T-helper 2 cell treated with Interferon-gamma antibody and Interleukin-4, amounts not matched to agents 5 μg/mL and 100 μg/mL, for 36 hours (primary cell): Measurements from ENCODE around the gene PGM2L1.
"Not testable (repeated sequence)": the region's sequence is repeated elsewhere in the genome, so short reads cannot be mapped to it uniquely, and the experiment has no call there.

Source experiments
- DNase-seq: peaks from one replicate; pipeline ENCODE4 v3.0.0; 2021; ENCODE audit warnings: low spot score
- H3K27ac Mint-ChIP-seq: one replicate; pipeline ENCODE4 v1.8.0; 2021; ENCODE audit warnings: mild to moderate bottlenecking, mixed read lengths
- H3K27me3 Mint-ChIP-seq: one replicate; pipeline ENCODE4 v1.8.0; 2021; ENCODE audit warnings: low read depth, mixed read lengths
- H3K36me3 Mint-ChIP-seq: one replicate; pipeline ENCODE4 v1.8.0; 2021; ENCODE audit warnings: low read depth, mixed read lengths
- H3K4me1 Mint-ChIP-seq: one replicate; pipeline ENCODE4 v1.8.0; 2021; ENCODE audit warnings: low read depth, mixed read lengths
- H3K4me3 Mint-ChIP-seq: one replicate; pipeline ENCODE4 v1.8.0; 2022; ENCODE audit warnings: mild to moderate bottlenecking, moderate library complexity, mixed read lengths
- H3K9me3 Mint-ChIP-seq: one replicate; pipeline ENCODE4 v1.8.0; 2021; ENCODE audit warnings: mixed read lengths

PGM2L1 gene

DNA sequence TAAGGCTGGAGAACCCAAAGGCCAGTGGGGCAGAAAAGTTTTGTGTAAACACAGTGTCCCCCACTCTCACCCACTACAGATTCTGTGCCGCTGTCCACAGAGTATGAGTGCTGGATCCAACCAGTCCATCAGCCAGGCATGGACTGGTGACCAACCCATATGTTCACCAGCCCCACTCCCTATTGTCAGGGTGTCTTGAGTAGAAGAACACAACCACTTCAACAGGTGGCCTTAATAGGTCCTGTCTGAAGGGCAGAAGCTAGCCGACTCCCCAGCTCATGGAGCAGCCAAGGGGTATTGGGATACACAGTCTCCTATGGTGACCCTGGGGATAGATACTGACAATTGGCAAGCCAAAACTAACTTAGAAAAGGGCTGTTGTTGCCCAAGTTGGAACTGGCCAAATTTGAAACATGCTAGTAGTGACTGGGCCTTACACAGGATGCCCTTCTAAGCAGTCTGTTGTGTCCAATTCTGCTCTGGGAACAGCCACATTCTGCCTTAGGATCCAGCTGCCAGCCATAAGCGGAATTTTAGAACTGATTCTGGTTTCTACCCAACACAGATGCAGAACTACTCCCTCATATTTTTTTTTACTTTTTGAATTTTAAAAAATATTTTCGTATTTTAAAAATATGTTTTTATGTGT lies 19.8 kb upstream of the PGM2L1 start:
- no peak for DNase-seq
- Mint-ChIP-seq H3K27ac (peak overlapping the region; percentile 71), H3K4me3 (no peak overlapping the region)

DNA sequence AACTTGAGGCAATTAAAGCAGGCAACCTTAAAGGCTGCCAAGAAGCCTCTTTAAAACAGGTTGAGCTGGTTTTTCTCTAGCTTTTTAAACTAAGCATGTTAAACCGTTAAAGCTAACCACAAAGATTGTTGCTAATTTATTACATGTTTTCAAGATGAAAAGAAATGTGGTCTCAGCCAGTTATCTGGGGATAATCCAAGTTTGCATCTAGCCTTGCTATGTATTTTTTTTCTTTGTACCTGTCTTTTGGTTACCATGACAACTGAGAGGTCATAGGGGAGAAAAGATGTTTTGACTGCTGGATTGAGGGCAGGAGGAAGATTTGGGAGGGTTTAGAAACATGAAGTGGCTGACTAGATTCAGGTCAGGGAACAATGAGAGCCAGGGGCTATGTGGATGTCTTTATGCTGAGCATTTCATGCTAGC lies 19.2 kb upstream of the PGM2L1 start:
- Mint-ChIP-seq H3K27me3 (peaks cover 4% of the 10 kb centered on the region), H3K4me1 (peaks cover 20% of the 10 kb centered on the region), H3K27ac (peak overlapping the region; percentile 71), H3K36me3 (no peaks in the 10 kb centered on the region), H3K9me3 (no peaks in the 10 kb centered on the region), H3K4me3 (no peak overlapping the region)
- DNase-seq = peak; percentile 12

More for the DNA sequence above, 19.8 kb upstream of the PGM2L1 start:
- Mint-ChIP-seq H3K36me3 (no peaks in the 10 kb centered on the region), H3K9me3 (no peaks in the 10 kb centered on the region), H3K4me1 (peaks cover 16% of the 10 kb centered on the region), H3K27me3 (peaks cover 4% of the 10 kb centered on the region)

DNA sequence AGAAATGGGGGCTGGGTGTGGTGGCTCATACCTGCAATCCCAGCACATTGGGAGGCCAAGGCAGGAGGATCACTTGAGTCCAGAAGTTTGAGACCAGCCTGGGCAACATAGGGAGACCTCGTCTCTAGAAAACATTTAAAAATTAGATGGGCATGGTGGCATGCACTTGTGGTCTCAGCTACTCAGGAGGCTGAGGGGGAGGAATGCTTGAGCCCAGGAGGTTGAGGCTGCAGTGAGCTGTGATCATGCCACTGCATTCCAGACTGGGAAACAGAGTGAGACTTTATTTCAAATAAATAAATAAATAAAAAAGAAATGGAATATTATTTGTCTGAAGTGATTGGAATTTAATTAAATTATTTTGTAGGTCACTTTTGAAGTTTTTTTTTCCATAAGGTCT lies 18.7 kb upstream of the PGM2L1 start:
- H3K36me3 Mint-ChIP-seq, H3K4me3 Mint-ChIP-seq, H3K27me3 Mint-ChIP-seq, DNase-seq, H3K9me3 Mint-ChIP-seq: not testable (repeated sequence)
- peak overlapping the region; percentile 60 for H3K27ac Mint-ChIP-seq
- H3K4me1 Mint-ChIP-seq = peaks cover 20% of the 10 kb centered on the region

DNA sequence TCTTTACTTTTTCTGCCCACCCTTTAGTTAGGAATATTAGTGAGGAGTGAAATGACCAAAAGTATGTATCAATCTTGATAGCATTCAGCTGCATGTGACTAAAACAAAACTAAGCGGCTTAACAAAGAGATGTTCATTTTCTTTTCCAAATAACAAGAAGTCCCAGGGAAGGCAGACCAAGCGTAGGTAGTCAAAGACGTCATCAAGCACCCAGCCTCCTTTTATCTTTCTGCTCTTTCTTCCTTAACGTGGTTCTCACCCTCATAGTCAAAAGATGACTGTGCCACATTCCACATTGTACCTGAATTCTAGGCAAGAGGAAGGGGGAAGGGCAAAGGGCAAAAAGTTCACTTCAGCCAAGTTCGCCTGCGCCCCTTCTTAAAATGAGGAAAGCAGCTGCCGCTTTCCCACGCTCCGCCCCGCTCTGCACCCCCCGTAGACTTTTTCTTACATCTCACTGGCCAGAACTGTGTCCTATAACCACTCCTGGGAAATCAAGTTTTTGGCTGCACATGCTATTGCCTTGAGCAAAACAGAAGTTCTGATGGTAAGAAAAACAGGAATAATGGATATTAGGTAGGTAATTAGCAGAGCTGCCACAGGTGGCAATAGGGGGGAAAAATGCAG lies 14.6 kb upstream of the PGM2L1 start:
- Mint-ChIP-seq H3K4me1 (peaks cover 18% of the 10 kb centered on the region), H3K36me3 (no peaks in the 10 kb centered on the region), H3K9me3 (no peaks in the 10 kb centered on the region), H3K4me3 (no peak overlapping the region), H3K27me3 (no peaks in the 10 kb centered on the region), H3K27ac (no peak overlapping the region)
- DNase-seq = peak; percentile 32

DNA sequence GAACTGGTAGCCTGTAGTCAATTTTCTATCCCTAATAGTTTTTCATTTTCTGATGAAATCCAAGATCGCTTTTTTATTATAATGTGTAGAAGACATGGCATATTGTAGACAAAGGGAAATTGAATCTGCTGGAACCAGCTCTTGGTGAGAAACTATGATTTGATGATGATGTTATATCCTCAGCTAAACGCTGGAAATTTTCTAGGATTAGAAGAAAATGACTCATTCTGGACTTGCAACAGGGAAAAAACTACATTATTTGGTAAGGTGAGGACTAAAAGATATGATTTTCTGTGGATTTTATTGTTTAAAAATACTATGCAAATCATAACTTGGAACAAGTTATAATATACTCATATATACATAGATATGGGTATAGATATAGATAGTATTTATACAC lies 14.1 kb upstream of the PGM2L1 start:
- DNase-seq = no peak
- no peaks in the 10 kb centered on the region for H3K36me3 Mint-ChIP-seq
- H3K27ac Mint-ChIP-seq = no peak overlapping the region
- H3K27me3 Mint-ChIP-seq = peaks cover under 1% of the 10 kb centered on the region
- no peak overlapping the region for H3K4me3 Mint-ChIP-seq
- peaks cover 12% of the 10 kb centered on the region for H3K4me1 Mint-ChIP-seq
- no peaks in the 10 kb centered on the region for H3K9me3 Mint-ChIP-seq

DNA sequence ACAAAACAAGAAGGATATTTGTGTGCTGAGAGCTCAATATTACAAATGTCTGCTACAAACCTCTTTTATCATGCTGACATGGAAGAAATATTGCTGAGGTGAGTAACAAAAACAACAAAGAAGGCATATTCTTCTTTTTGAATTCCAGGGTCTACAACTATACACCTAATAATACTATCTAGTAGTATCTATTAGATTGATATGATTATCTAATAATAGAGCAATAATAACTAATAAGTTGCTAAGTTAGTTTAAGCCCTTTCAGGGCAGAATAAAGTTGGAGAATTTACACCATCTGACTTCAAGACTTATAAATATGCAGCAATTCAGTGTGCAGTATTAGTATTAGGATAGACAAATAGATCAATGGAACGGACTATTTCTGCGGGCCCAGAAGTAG lies 11.4 kb upstream of the PGM2L1 start:
- no peaks in the 10 kb centered on the region for H3K9me3 Mint-ChIP-seq
- no peak overlapping the region for H3K4me3 Mint-ChIP-seq
- peaks cover 9% of the 10 kb centered on the region for H3K27me3 Mint-ChIP-seq
- H3K4me1 Mint-ChIP-seq = peaks cover 7% of the 10 kb centered on the region
- no peak for DNase-seq
- H3K27ac Mint-ChIP-seq = no peak overlapping the region
- no peaks in the 10 kb centered on the region for H3K36me3 Mint-ChIP-seq

DNA sequence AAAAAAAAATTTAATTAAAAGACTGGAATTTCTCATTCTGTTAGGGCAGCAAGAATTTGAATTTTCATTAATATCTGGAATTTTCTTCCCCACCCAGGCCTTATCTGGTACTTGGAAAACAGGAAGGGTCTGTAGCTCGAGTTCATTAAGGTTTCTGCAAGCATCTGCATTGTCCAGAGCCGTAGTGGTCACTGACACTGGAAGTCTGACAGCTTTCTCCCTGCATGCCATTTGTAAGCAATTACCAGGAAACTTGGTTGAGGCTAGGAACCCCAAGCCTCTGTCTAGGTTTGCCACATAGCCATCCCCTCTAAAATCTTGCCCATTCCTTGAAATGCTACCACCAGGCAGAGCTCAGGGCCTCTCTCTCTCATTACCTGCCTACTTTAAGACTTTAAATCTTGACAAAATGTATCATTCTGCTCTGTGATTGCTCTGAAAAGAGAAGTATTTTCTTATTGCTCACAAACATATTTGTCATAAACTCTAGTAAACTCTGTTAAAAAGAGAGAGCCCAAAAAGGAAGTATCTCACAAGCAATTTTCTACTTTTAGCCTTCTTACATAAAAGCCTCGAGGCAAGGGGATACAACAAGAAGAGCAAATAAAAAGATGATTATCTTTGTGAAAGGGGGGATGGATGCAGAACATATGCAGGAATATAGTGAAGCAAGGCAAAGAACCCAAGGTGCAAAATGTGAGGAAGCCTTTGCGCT lies 5.5 kb upstream of the PGM2L1 start:
- H3K4me3 Mint-ChIP-seq = no peak overlapping the region
- H3K36me3 Mint-ChIP-seq = no peaks in the 10 kb centered on the region
- DNase-seq = no peak
- peaks cover 9% of the 10 kb centered on the region for H3K27me3 Mint-ChIP-seq
- H3K4me1 Mint-ChIP-seq = peaks cover 12% of the 10 kb centered on the region
- no peaks in the 10 kb centered on the region for H3K9me3 Mint-ChIP-seq
- H3K27ac Mint-ChIP-seq = no peak overlapping the region

DNA sequence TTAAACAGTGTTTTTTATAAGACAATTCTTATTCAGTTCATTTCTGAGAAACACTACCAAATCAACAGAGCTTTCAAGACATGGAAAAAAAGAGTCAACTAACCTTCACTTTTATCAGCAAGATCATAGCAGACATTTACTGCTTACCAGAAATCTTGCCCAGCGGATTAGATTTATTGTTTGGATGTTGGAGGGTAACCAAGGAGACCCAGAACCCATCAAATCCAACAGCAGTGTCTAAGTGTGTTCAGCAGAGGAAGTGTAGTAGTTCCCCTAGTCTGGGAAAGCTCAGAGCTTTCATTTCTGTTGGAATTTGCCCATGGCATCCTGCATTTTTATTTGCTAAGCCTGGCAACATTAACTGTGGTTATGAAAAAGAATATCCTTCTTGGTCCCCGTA lies 2.4 kb upstream of the PGM2L1 start:
- DNase-seq = no peak
- Mint-ChIP-seq H3K4me1 (peaks cover 17% of the 10 kb centered on the region), H3K27ac (no peak overlapping the region), H3K4me3 (no peak overlapping the region), H3K27me3 (no peaks in the 10 kb centered on the region), H3K36me3 (peaks cover under 1% of the 10 kb centered on the region), H3K9me3 (no peaks in the 10 kb centered on the region)

DNA sequence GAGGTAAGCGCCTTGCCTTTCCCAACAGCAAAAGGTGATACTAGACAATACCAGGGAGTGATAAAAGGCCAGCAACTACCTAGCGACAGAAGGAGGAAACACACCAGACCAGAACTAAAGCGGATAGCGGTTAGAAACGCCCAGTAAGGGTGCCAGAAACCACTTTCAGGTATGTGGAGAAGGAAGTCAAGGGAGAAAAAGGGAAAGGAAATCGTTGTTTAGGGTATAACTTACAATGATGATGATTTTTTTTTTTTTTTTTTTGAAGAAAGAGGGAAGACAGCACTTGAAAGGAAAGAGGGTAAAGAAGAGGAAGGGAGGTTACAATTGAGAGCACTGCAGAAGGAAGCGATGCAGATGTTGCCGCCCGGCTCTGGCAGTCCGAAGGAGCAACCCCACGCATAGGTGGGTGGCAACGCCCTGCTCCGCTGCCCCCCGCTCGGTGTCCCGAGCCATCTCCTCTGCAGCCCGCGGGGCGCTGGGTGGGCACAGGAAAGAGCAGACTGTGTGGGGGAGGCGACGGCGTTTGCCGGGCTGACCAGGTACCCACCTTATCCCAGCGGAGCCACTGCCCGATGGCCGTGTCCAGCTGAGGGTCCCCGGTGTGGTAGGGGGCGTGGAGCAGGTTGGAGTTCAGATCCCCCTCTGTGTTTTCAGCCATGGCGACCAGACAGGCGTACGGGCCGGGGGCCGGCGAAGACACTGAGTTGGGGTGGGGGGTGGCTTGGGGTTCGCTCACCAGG lies 561 bp downstream of the PGM2L1 start:
- Mint-ChIP-seq H3K4me3 (peak overlapping the region; percentile 91), H3K9me3 (no peaks in the 10 kb centered on the region), H3K27ac (peak overlapping the region; percentile 86), H3K4me1 (peaks cover 25% of the 10 kb centered on the region), H3K36me3 (peaks cover 1% of the 10 kb centered on the region), H3K27me3 (no peaks in the 10 kb centered on the region)
- peak; percentile 29 for DNase-seq

DNA sequence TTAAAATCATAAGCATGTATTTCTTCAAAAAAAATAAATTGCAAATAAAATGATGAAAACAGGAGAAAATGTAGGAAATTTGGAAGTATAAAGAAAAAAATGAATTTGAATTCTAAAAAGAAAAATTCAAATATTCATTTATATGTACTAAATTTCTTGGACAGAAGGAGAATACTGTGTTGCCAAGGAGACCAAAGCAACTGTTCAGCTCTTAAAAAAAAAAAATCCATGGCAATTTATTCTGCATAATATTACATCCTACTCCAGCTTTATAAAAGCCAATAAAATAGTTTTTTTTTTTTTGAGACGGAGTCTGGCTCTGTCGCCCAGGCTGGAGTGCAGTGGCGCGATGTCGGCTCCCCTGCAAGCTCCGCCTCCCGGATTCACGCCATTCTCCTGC lies 6.0 kb downstream of the PGM2L1 start:
- no peaks in the 10 kb centered on the region for H3K9me3 Mint-ChIP-seq
- H3K27me3 Mint-ChIP-seq = no peaks in the 10 kb centered on the region
- peaks cover 1% of the 10 kb centered on the region for H3K36me3 Mint-ChIP-seq
- H3K4me1 Mint-ChIP-seq = peaks cover 26% of the 10 kb centered on the region
- no peak for DNase-seq
- no peak overlapping the region for H3K27ac Mint-ChIP-seq
- H3K4me3 Mint-ChIP-seq = no peak overlapping the region

DNA sequence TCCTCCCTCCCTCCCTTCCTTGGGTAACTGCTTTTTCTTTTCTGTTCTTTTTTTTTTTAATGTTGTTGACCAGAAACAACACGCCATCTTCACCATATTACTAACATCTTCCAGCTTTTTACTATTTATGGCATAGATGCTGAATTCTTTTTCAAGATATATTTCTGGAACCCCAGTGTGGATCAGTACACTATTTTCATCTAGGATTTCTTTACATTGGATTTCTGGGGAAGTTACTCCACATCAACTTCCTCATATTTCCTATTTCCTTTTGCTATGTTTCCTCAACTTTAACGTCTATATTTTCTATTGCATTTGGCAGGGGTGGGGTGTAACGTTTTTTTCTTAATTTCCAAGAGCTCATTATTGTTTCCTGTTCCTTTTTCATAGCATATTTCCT lies 7.0 kb downstream of the PGM2L1 start:
- no peak for DNase-seq
- peaks cover 23% of the 10 kb centered on the region for H3K4me1 Mint-ChIP-seq
- H3K36me3 Mint-ChIP-seq = peaks cover 1% of the 10 kb centered on the region
- no peak overlapping the region for H3K27ac Mint-ChIP-seq
- no peaks in the 10 kb centered on the region for H3K9me3 Mint-ChIP-seq
- H3K4me3 Mint-ChIP-seq = peak overlapping the region; percentile 1
- H3K27me3 Mint-ChIP-seq = no peaks in the 10 kb centered on the region

DNA sequence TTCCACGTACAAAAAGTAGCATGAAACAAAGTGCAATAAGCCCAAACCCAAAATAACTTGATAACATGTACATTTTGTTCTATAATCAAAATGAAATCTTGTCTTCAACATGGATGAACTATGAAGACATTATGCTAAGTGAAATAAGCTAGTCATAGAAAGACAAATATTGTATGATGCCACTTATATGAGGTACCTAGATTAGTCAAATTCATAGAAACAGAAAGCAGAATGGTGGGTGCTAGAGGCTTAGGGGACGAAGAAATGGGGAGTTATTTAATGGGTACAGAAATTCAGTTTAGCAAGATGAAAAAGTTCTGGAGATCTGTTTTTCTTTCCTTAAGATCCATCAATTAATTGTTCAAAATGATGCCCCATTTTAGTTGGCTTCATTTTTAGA lies 7.5 kb downstream of the PGM2L1 start:
- Mint-ChIP-seq H3K4me3 (no peak overlapping the region), H3K4me1 (peaks cover 23% of the 10 kb centered on the region), H3K27ac (peak overlapping the region; percentile 47), H3K27me3 (no peaks in the 10 kb centered on the region), H3K36me3 (peaks cover 1% of the 10 kb centered on the region), H3K9me3 (no peaks in the 10 kb centered on the region)
- no peak for DNase-seq

DNA sequence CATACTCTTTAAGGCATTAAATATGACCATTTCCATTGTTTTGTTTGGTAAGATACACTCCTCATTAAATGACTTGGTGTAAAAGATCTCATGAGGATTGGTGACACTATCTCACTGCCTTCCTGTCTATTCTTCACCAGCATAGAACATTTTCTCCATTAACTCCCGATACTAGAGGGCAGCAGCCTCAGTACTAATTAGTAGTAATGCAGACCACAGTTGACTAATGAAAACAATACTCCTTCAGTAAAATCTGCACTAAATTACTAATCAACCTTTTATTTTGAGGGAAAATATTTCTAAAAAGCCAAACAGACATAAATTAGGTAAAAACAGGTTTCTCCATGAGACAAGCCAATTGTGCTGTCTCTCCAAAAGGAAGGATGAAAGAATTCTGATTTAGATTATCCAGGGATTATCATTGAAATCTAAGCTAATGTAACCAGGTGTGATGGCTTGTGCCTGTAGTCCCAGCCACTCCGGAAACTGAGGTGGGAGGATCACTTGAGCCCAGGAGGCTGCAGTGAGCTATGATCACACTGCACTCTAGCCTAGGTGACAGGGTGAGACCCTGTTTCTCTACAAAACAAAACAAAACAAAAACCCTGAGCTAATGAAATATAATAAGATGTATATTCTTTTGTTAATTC lies 9.4 kb downstream of the PGM2L1 start:
- Mint-ChIP-seq H3K4me1 (peaks cover 20% of the 10 kb centered on the region), H3K36me3 (no peaks in the 10 kb centered on the region), H3K27ac (peak overlapping the region; percentile 38), H3K27me3 (no peaks in the 10 kb centered on the region), H3K9me3 (no peaks in the 10 kb centered on the region), H3K4me3 (no peak overlapping the region)
- peak; percentile 59 for DNase-seq
